ENCODE measurements around the gene ITPR1.

Gene ITPR1

DNA sequence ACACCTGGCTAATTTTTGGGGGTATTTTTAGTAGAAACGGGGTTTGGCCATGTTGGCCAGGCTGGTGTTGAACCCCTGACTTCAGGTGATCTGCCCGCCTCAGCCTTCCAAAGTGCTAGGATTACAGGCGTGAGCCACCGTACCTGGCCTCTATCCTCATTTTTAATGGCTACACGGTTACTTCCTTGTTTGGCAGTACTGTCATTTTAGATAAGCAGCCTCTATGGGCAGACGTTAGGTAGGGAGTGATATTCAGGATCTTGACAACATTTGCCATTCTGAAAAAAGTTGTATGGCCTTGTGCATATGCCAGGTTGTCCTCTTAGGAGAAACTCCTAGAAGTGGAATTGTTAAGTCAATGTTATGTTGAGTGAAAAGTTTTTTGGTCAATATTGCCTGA is 141.7 kb downstream of the ITPR1 start:
- H3K4me3 ChIP-seq (replicated peaks; ENCODE audit: low read depth, low read length), result no peak overlapping the region
- TF ChIP-seq CTCF (IDR thresholded peaks at IDR 0.05; ENCODE audit: low read depth, low read length, missing control alignments), result no peak
- DNase-seq (ENCODE audit: extremely low read depth, low read depth), result no peak

DNA sequence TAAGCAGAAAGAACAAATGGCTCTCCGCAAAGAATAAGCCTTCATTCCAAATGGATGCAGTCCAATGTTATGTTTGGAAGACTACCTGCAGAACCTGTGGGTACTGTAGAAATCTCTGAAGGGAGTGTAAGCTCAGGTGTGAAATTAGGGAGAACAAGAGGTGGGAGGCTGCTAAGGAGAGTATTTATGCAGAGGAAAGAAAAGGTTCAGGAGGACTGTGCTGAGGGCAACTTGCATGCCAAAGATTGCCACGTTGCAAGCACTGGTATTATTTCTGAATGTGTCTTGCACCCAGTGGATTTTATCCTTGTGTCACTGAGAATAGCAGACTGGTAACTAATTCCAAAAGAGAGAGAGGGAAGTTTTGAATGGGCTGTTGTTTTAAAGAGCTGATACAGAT is 144.1 kb downstream of the ITPR1 start:
- TF ChIP-seq CTCF (IDR thresholded peaks at IDR 0.05; ENCODE audit: low read depth, low read length, missing control alignments), result no peak
- H3K4me3 ChIP-seq (replicated peaks; ENCODE audit: low read depth, low read length), result no peak overlapping the region
- no peak for DNase-seq (ENCODE audit: extremely low read depth, low read depth)

DNA sequence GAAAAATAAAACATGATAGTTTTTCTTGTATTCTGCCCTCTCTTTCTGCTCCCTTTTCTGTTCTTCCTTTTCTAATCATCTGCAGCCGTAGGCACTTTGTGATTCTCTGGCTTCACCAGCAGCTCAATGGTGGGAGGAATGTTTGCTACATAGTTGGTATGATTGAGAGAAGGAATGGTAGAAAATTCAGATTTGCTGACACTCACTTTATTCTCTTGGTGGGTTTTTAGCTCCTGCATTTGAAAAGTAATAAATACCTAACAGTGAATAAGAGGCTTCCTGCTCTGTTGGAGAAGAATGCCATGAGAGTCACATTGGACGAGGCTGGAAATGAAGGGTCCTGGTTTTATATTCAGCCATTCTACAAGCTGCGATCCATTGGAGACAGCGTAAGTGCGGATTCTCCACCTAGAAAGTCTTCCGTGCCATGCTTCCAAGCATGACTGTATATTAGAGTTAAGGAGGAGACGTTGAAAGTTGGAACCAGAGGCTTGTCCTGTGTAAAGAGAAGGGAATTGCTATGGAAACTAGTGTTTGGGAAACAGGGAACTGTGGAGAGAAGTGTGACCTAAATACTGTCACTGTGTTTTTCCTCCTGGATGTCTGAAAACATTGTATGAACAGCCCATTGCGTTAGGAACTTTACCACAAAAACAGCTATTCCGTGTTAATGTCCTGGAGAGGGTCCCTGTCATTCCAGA is 148.9 kb downstream of the ITPR1 start:
- DNase-seq (ENCODE audit: extremely low read depth, low read depth), result no peak
- H3K4me3 ChIP-seq (replicated peaks; ENCODE audit: low read depth, low read length), result no peak overlapping the region
- no peak for TF ChIP-seq CTCF (IDR thresholded peaks at IDR 0.05; ENCODE audit: low read depth, low read length, missing control alignments)

GRCh38 chr3:4642611-4643010 is 149.5 kb downstream of the ITPR1 start:
- DNase-seq (ENCODE audit: extremely low read depth, low read depth), result no peak
- no peak overlapping the region for H3K4me3 ChIP-seq (replicated peaks; ENCODE audit: low read depth, low read length)
- no peak for TF ChIP-seq CTCF (IDR thresholded peaks at IDR 0.05; ENCODE audit: low read depth, low read length, missing control alignments)

DNA sequence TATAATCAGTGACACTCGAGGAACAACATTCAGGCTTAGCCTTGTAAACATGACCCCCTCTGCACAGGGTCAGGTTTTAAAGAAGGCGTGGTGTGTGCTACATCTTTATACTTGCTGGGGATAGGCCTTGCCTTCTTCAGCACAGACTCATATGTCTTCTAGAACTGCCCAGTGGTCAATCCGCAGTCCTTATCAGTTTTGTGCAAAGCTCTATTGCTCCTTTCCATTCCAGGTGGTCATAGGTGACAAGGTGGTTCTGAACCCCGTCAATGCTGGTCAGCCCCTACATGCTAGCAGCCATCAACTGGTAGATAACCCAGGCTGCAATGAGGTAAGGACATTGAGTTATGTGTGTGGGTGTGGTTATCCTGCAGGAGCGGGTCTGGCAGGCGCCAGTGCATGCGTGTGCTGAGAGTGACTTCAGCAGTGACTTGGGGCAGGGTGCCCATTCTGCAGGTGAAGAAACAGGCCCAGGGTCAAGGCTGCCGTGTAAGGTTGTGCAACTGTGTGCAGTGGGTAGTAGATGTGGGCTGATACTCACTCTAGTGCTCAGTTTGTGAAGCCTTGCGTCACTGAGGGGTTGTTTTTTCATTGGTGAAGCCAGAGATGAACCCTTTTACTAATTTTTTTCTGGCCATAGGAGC is 150.9 kb downstream of the ITPR1 start:
- no peak overlapping the region for H3K4me3 ChIP-seq (replicated peaks; ENCODE audit: low read depth, low read length)
- TF ChIP-seq CTCF (IDR thresholded peaks at IDR 0.05; ENCODE audit: low read depth, low read length, missing control alignments), result no peak
- DNase-seq (ENCODE audit: extremely low read depth, low read depth), result no peak

GRCh38 chr3:4644951-4645350 is 151.8 kb downstream of the ITPR1 start:
- TF ChIP-seq CTCF (IDR thresholded peaks at IDR 0.05; ENCODE audit: low read depth, low read length, missing control alignments), result no peak
- DNase-seq (ENCODE audit: extremely low read depth, low read depth), result no peak
- H3K4me3 ChIP-seq (replicated peaks; ENCODE audit: low read depth, low read length), result no peak overlapping the region

All from HFF-Myc (cell line).